Brain microvascular endothelial cell (primary cell): Measurements from ENCODE around the gene HNF1B.
A peak's percentile ranks its signal among the peaks of the same experiment; 100 is the strongest.

ENCODE experiments used
- DNase-seq: peaks from one replicate; pipeline ENCODE4 v3.0.0-alpha.2; 2020
- H3K27ac ChIP-seq: fragments of 250-450 bp; sonication (Bioruptor Pico); 2 replicates; pipeline ENCODE4 v1.5.1; 2020; ENCODE audit warnings: mild to moderate bottlenecking, moderate library complexity
- H3K27me3 ChIP-seq: fragments of 250-450 bp; sonication (Bioruptor Pico); replicated peaks from 2 replicates; pipeline ENCODE4 v1.5.1; 2020; ENCODE audit warnings: mild to moderate bottlenecking
- H3K36me3 ChIP-seq: fragments of 250-450 bp; sonication (Bioruptor Pico); replicated peaks from 2 replicates; pipeline ENCODE4 v1.5.1; 2020; ENCODE audit warnings: mild to moderate bottlenecking
- H3K4me3 ChIP-seq: 2 replicates; pipeline ENCODE4 v1.5.1; 2011; ENCODE audit warnings: low read depth, mild to moderate bottlenecking, control low read depth, low read length, moderate library complexity
- CTCF ChIP-seq: IDR thresholded peaks from 2 replicates; pipeline ENCODE4 v1.5.1; 2011; ENCODE audit warnings: low read depth, mild to moderate bottlenecking, moderate library complexity, low read length, control low read depth, inconsistent platforms; ENCODE audit errors: missing control alignments
- in situ Hi-C: cut with HindIII; loops from 2 replicates; pipeline ENCODE4 v1.10.0; 2017; ENCODE audit warnings: low sequenced_read_pairs, low pct_ligation_motif_present

The HNF1B gene

GRCh38 chr17:37744961-37745800, at the start of gene HNF1B:
HNF1B (minus strand) TSS chr17:37745059; CDS start chr17:37744884, 175 bp downstream.
- TF ChIP-seq CTCF: peak; percentile 13
- Histone ChIP-seq H3K4me3 (no peak within 1 kb of the TSS), H3K27me3 (peaks cover 72% of the 10 kb centered on the region), H3K27ac (no peak within 1 kb of the TSS), H3K36me3 (no peaks in the 10 kb centered on the region)
- no peak for DNase-seq
- in situ Hi-C loops: no loop called here

- in situ Hi-C loops: no loop called here
- peak; percentile 37 for DNase-seq
- H3K27ac ChIP-seq: no peak overlapping the region
- H3K4me3 ChIP-seq: no peak overlapping the region
- H3K27me3 ChIP-seq: no peaks in the 10 kb centered on the region
- H3K36me3 ChIP-seq: no peaks in the 10 kb centered on the region
- no peak for TF ChIP-seq CTCF
These were observed 47.9 kb upstream of the HNF1B start for GRCh38 chr17:37792787-37793186.

- Histone ChIP-seq H3K27ac (no peak overlapping the region), H3K27me3 (no peaks in the 10 kb centered on the region), H3K36me3 (no peaks in the 10 kb centered on the region), H3K4me3 (no peak overlapping the region)
- in situ Hi-C loops: no loop called here
- no peak for DNase-seq
- peak; percentile 58 for TF ChIP-seq CTCF
These were observed 46.9 kb upstream of the HNF1B start for GRCh38 chr17:37791447-37792399.

- no peak for TF ChIP-seq CTCF
- H3K4me3 ChIP-seq: no peak overlapping the region
- H3K27me3 ChIP-seq: no peaks in the 10 kb centered on the region
- in situ Hi-C loops: no loop called here
- no peaks in the 10 kb centered on the region for H3K36me3 ChIP-seq
- no peak overlapping the region for H3K27ac ChIP-seq
- DNase-seq: no peak
These were observed 45.1 kb upstream of the HNF1B start for GRCh38 chr17:37789771-37790541.

GRCh38 chr17:37789021-37789565, 44.2 kb upstream of the HNF1B start:
- Histone ChIP-seq H3K36me3 (no peaks in the 10 kb centered on the region), H3K27ac (no peak overlapping the region), H3K27me3 (no peaks in the 10 kb centered on the region), H3K4me3 (no peak overlapping the region)
- no peak for TF ChIP-seq CTCF
- in situ Hi-C loops: no loop called here
- no peak for DNase-seq
